IPS-11a (cell line): ENCODE measurements around the gene GAS7.

Experiments
- H3K4me3 ChIP-seq: one replicate; pipeline ENCODE4 v1.5.1; 2013; ENCODE audit warnings: low read depth, low read length, control low read depth

Gene GAS7

DNA sequence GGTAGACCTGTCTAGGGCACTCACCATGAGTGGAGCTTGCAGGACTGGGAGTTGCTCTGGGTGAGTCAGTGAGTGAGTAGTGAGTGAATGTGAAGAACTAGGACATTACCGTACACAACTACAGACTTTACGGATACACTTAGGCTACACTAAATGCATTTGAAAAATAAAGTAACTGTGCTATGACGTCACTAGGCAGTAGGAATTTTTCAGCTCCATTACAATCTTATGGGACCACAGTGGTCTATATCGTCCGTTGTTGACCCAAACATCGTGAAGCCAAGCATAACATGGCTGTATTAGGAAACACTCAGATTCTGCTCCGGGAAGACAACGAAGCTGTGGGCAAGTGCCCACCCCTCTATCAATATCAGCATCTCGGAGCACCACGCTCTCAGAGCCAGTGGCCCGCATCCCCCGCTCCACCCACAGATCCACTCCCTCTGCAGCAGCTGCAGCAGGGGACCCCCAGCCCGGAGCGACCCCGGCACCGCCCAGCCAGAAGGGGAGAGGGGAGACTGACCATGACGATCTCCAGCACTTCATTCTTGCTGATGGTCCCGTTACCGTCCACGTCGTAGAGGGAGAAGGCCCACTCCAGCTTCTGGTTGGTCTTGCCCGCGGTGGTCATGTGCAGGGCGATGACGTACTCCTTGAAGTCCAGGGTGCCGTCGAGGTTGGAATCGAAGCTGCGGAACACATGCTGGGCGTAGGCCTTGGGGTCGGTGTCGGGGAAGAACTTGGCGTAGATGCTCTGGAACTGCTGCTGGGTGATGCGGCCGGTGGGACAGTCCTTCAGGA lies 293.9 kb downstream of the GAS7 start:
- H3K4me3 ChIP-seq: no peak overlapping the region

- no peak overlapping the region for H3K4me3 ChIP-seq
Observed at GRCh38 chr17:9902120-9902519, 296.3 kb downstream of the GAS7 start.

- no peak overlapping the region for H3K4me3 ChIP-seq
Observed at GRCh38 chr17:9900784-9901183, 297.6 kb downstream of the GAS7 start.

GRCh38 chr17:9900044-9900594 lies 298.3 kb downstream of the GAS7 start:
- H3K4me3 ChIP-seq: no peak overlapping the region

GRCh38 chr17:9899280-9900043 lies 298.9 kb downstream of the GAS7 start:
- no peak overlapping the region for H3K4me3 ChIP-seq

GRCh38 chr17:9898812-9899211 lies 299.6 kb downstream of the GAS7 start:
- no peak overlapping the region for H3K4me3 ChIP-seq

- no peak overlapping the region for H3K4me3 ChIP-seq
Observed at GRCh38 chr17:9897372-9897968, 300.9 kb downstream of the GAS7 start.

DNA sequence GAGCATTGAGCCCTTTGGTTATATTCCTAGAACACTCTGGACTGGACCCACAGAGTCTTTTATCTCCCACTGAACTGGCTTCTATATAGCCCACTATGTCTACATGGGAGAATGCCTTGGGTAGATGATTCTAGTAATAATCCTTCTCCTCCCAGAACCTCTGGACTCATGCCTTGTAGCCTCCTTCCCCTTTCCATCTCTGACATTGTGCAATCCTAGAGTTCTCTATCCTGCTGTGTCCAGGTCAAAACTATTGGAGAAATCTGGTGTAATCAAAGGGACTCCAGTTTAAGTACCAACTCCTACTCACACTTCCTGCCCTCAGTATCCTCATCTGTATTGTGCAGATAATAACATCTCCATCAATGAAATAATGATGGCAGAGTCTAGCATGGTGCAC lies 302.5 kb downstream of the GAS7 start:
- H3K4me3 ChIP-seq: no peak overlapping the region

- no peak overlapping the region for H3K4me3 ChIP-seq
Observed at GRCh38 chr17:9894231-9894630, 304.2 kb downstream of the GAS7 start.

DNA sequence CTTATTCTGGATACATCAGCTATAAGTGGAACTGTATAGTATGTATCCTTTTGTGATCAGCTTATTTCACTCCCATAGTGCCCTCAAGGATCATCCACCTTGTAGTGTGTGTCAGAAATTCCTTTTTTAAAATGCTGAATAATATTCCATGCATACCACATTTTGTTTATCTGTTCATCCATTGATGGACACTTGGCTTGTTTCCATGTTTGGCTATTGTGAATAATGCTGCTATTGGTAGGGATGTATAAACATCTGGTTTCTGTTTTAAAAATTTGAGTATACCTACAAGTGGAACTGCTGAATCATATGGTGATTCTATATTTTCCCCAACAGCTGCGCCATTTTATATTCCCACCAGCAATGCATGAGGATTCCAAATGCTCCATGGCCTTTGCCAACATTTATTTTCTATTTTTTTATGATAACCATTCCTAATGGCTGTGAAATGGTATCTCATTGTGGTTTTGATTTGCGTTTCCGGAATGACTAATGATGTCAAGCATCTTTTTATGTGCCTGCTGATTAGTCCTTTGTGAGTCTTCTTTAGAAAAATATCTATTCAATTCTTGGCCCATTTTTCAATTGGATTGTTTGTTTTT lies 304.9 kb downstream of the GAS7 start:
- H3K4me3 ChIP-seq: no peak overlapping the region

GRCh38 chr17:9890124-9890523 lies 308.3 kb downstream of the GAS7 start:
- H3K4me3 ChIP-seq: no peak overlapping the region

GRCh38 chr17:9887508-9887907 lies 310.9 kb downstream of the GAS7 start:
- H3K4me3 ChIP-seq: no peak overlapping the region

GRCh38 chr17:9886141-9886930 lies 312.1 kb downstream of the GAS7 start:
- no peak overlapping the region for H3K4me3 ChIP-seq

- no peak overlapping the region for H3K4me3 ChIP-seq
Observed at GRCh38 chr17:9883451-9883850, 315.0 kb downstream of the GAS7 start.

- no peak overlapping the region for H3K4me3 ChIP-seq
Observed at GRCh38 chr17:9880582-9880999, 317.8 kb downstream of the GAS7 start.

- no peak overlapping the region for H3K4me3 ChIP-seq
Observed at GRCh38 chr17:9878786-9879525, 319.4 kb downstream of the GAS7 start.

- H3K4me3 ChIP-seq: no peak overlapping the region
Observed at GRCh38 chr17:9878356-9878755, 320.1 kb downstream of the GAS7 start.

DNA sequence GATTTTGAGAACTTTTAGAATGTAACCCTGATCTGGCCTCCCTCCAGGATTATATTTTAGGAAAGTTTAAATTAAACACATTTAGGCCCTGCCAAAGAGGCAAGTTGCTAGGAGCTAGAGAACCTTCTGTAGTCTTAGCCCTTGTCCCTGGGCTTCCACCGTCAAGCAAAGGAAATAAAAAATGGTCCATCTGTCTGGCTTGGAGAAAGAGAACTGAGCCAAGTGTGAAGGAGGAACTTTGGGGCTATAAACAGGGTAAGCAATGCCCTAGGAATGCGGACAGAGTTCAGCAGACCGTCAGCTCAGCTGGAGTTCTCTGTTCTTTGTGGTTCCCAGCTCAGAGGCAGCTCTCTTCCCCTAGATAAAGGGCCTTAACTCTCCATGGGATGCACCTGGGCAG lies 323.0 kb downstream of the GAS7 start:
- H3K4me3 ChIP-seq: no peak overlapping the region

GRCh38 chr17:9874722-9875121 lies 323.7 kb downstream of the GAS7 start:
- H3K4me3 ChIP-seq: no peak overlapping the region

DNA sequence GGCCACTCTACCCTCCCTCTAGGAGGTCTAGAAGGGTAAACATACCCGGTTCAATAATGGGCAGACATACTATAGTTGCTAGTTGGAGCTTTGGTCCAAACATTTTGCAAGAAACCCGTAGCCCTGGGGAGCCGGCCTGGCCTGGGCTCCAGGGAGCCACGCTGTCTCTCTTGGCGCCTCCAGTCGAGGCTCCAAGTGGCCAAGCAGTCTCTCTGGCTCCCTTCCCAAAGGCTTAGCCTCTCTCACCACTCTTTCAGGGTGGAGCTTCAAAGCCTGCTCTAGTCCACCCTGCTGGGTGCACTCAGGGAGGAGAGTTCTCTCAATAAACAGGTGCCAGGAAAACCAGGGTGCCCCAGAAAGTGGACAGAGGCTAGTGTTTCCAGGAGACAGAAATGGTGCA lies 325.6 kb downstream of the GAS7 start:
- no peak overlapping the region for H3K4me3 ChIP-seq
